ENCODE measurements around the gene CAMSAP2. TPM values are rescaled to one million over a fixed set of nuclear protein-coding genes. Genes with fewer than 3 reads are reported as not detected.

CAMSAP2 gene
- total RNA-seq, 1 experiment from 2014 or later, result 25.0 TPM

- no peak for TF ChIP-seq ATF3 (IDR thresholded peaks at IDR 0.05)
These were observed 138.3 kb downstream of the CAMSAP2 start (continued) for GRCh38 chr1:200877010-200877409.

- Histone ChIP-seq H3K27me3 (ENCODE audit: insufficient read depth, low read length) (peaks cover 10% of the 10 kb centered on the region; the same call in 1 of the 2 replicates), H3K9me3 (ENCODE audit: control insufficient read depth in 1 of 2, insufficient read depth in 1 of 2, low read depth in 1 of 2, low read length in 2 of 2) (no peaks in the 10 kb centered on the region), H3K4me3 (replicated peaks in 1 of 2; ENCODE audit: low read depth in 1 of 2, low read length in 2 of 2) (no peak overlapping the region), H2AFZ (ENCODE audit: low read depth, low read length, poor library complexity, severe bottlenecking) (no peak overlapping the region), H4K20me1 (ENCODE audit: insufficient read depth) (no peaks in the 10 kb centered on the region), H3K9me2 (ENCODE audit: insufficient read depth) (no peaks in the 10 kb centered on the region), H3K36me3 (ENCODE audit: control insufficient read depth in 1 of 2, insufficient read depth in 2 of 2, low read length in 2 of 2) (no peaks in the 10 kb centered on the region), H3K4me1 (ENCODE audit: control insufficient read depth in 1 of 2, insufficient read depth in 2 of 2, low read length in 2 of 2) (0 out of 4 replicates have a peak, but pooled peaks cover 0 to 4% of the 10 kb centered on the region in 2 experiments), H3K79me2 (ENCODE audit: insufficient read depth, low read length) (no peaks in the 10 kb centered on the region), H3K9ac (ENCODE audit: low read length) (no peak overlapping the region), H3K27ac (ENCODE audit: low read depth, low read length) (no peak overlapping the region), H3K4me2 (ENCODE audit: low read length) (no peak overlapping the region)
- ATAC-seq (no peak), DNase-seq (ENCODE audit: low read depth, low spot score) (no peak)
- POLR2A ChIA-PET, result interaction anchor here (1.3 kb wide), 1 partner anchor 12 kb away, joined by 3 read pairs; no protein-coding TSS in a partner anchor
- RAD21 ChIA-PET (ENCODE audit: low non-redundant PET in 1 of 2, low total read pairs in 2 of 2, uncharacterized antibody in 2 of 2, unreplicated experiment in 2 of 2), result no interaction called here
- TF ChIP-seq EZH2 (IDR thresholded peaks at IDR 0.05) (no peak), ZBTB33 (IDR thresholded peaks at IDR 0.05; ENCODE audit: extremely low read depth, insufficient replicate concordance, low read length) (no peak), ELF1 (IDR thresholded peaks at IDR 0.05; ENCODE audit: borderline replicate concordance, low read depth) (no peak), POLR2A (IDR thresholded peaks at IDR 0.05; ENCODE audit: borderline replicate concordance, extremely low read depth, insufficient read depth, insufficient read length) (no peak), POLR2AphosphoS5 (IDR thresholded peaks at IDR 0.05; ENCODE audit: low read depth, low read length) (no peak), SP1 (IDR thresholded peaks at IDR 0.05; ENCODE audit: low read depth) (no peak)
- CTCF ChIA-PET, result no interaction called here
- intact Hi-C loops (cut with micrococcal nuclease), result no loop called here
- no TSS peak for BruUV-seq (replicated peaks)
These were observed 139.3 kb downstream of the CAMSAP2 start for GRCh38 chr1:200877839-200878551.
